ENCODE data around the gene GRHPR.

The GRHPR gene

DNA sequence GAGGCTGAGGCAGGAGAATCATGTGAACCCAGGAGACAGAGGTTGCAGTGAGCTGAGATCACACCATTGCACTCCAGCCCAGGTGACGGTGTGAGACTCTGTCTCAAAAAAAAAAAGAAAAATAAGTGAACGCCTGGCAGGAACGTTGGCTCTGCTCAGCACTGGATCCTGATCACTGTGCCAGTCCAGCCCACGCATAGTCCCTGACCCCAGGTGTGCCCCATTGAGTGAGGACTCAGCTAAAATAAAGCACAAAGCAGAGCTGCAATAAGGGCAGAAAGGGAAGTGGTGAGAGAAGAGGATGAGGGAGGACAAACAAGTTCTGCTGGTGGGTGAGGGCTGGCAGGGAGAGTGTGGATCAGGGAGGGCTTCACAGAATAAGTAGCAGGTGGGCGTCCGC is 4.3 kb downstream of the GRHPR start:
- no peak overlapping the region for H3K27ac ChIP-seq (ENCODE audit: insufficient read depth in 1 of 2, low read depth in 1 of 2, low read length in 2 of 2, poor library complexity in 1 of 2, severe bottlenecking in 2 of 2)
- WGBS (ENCODE audit: insufficient coverage), result 87% methylated on average over 6 of the region's 6 CpGs
- no peaks in the 10 kb centered on the region for H3K27me3 ChIP-seq (replicated peaks in 2 of 5; ENCODE audit: control insufficient read depth in 4 of 5, insufficient read depth in 5 of 5, low read length in 4 of 5)
- H3K9me3 ChIP-seq (ENCODE audit: control extremely low read depth in 1 of 5, control insufficient read depth in 4 of 5, insufficient read depth in 2 of 5, low read depth in 1 of 5, low read length in 4 of 5), result no peaks in the 10 kb centered on the region
- H3K36me3 ChIP-seq (ENCODE audit: control insufficient read depth in 4 of 4, insufficient read depth in 4 of 4, low read length in 3 of 4), result peaks cover 7 to 77% (median 50%) of the 10 kb centered on the region in 4 experiments
- POLR2A ChIA-PET, result no interaction called here
- no peak overlapping the region for H3K4me3 ChIP-seq (ENCODE audit: control insufficient read depth in 1 of 7, extremely low read depth in 1 of 7, insufficient read depth in 4 of 7, low read depth in 2 of 7, low read length in 6 of 7)
- CTCF ChIA-PET, result interaction anchor here (1.2 kb wide), 1 partner anchor 12 kb away, joined by 4 read pairs; no protein-coding TSS in a partner anchor
- DNase-seq, result no peak
- H3K4me1 ChIP-seq (ENCODE audit: control extremely low read depth in 1 of 4, control insufficient read depth in 4 of 4, insufficient read depth in 4 of 4, low read length in 3 of 4), result peaks cover 0 to 28% (median 21%) of the 10 kb centered on the region in 4 experiments

DNA sequence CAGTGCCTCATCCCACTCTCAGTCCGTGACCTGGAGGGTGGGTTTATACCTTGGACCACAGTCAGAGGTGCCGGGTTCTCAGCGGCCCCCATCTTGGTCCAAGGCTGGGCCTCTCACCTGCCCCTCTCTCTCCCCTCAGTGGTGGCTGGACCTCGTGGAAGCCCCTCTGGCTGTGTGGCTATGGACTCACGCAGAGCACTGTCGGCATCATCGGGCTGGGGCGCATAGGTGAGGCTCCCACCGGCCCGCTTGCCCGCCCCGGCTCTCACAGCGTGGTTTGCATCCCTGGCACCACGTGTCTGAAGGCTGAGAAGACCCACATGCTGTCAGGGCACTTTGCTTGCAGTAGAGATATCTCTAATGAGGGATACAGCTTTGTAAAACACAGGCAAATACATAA is 5.8 kb downstream of the GRHPR start:
- H3K9me3 ChIP-seq (ENCODE audit: control extremely low read depth in 1 of 5, control insufficient read depth in 4 of 5, insufficient read depth in 2 of 5, low read depth in 1 of 5, low read length in 4 of 5), result no peaks in the 10 kb centered on the region
- POLR2A ChIA-PET, result no interaction called here
- H3K36me3 ChIP-seq (ENCODE audit: control insufficient read depth in 4 of 4, insufficient read depth in 4 of 4, low read length in 3 of 4), result peaks cover 7 to 81% (median 56%) of the 10 kb centered on the region in 4 experiments
- no peak overlapping the region for H3K27ac ChIP-seq (ENCODE audit: insufficient read depth in 1 of 2, low read depth in 1 of 2, low read length in 2 of 2, poor library complexity in 1 of 2, severe bottlenecking in 2 of 2)
- H3K4me1 ChIP-seq (ENCODE audit: control extremely low read depth in 1 of 4, control insufficient read depth in 4 of 4, insufficient read depth in 4 of 4, low read length in 3 of 4), result peaks cover 0 to 34% (median 16%) of the 10 kb centered on the region in 4 experiments
- CTCF ChIA-PET, result interaction anchor here (1.0 kb wide), 1 partner anchor 13 kb away, joined by 3 read pairs; no protein-coding TSS in a partner anchor
- no peak for DNase-seq
- H3K27me3 ChIP-seq (replicated peaks in 2 of 5; ENCODE audit: control insufficient read depth in 4 of 5, insufficient read depth in 5 of 5, low read length in 4 of 5), result no peaks in the 10 kb centered on the region
- WGBS (ENCODE audit: insufficient coverage), result 100% methylated on average over 6 of the region's 14 CpGs
- no peak overlapping the region for H3K4me3 ChIP-seq (ENCODE audit: control insufficient read depth in 1 of 7, extremely low read depth in 1 of 7, insufficient read depth in 4 of 7, low read depth in 2 of 7, low read length in 6 of 7)

DNA sequence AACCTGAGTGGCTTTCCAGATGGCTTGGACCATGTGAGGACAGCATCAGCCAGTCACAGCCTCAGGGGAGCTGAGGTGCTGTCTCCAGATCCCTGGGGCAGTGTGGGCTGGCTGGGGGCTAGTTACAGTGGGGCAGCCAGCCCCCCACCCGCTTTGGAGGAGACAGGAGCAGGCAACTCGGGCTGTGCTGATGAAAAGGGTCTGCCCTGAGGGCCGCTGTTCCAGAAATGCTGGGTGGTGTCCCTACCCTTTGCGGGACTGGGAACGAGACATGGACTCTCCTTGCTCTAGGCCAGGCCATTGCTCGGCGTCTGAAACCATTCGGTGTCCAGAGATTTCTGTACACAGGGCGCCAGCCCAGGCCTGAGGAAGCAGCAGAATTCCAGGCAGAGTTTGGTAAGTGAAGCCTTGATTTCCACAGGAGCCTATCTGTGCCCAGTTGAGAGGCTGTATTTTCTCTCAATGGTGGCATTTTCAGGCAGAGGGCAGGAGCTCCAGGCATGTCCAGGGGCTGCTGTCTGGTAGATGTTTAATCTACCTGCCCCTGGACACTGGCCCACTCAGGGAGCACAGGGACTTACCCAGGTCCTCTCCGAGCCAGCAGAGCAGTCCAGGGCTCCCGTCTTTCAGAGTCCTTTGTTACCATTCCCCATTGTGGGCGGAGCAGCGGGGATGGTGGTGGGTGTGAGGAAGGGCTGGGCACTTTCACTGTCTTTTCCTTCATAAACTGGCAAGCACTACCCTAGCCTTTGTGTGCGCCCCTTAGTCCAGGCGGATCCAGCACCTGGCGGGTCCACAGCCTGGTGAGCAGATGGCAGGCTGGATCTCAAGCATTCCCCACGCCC is 7.2 kb downstream of the GRHPR start:
- H3K36me3 ChIP-seq (ENCODE audit: control insufficient read depth in 4 of 4, insufficient read depth in 4 of 4, low read length in 3 of 4), result peaks cover 10 to 85% (median 61%) of the 10 kb centered on the region in 4 experiments
- H3K27me3 ChIP-seq (replicated peaks in 2 of 5; ENCODE audit: control insufficient read depth in 4 of 5, insufficient read depth in 5 of 5, low read length in 4 of 5), result no peaks in the 10 kb centered on the region
- WGBS (ENCODE audit: insufficient coverage), result 97% methylated on average over 13 of the region's 17 CpGs
- H3K9me3 ChIP-seq (ENCODE audit: control extremely low read depth in 1 of 5, control insufficient read depth in 4 of 5, insufficient read depth in 2 of 5, low read depth in 1 of 5, low read length in 4 of 5), result no peaks in the 10 kb centered on the region
- H3K4me1 ChIP-seq (ENCODE audit: control extremely low read depth in 1 of 4, control insufficient read depth in 4 of 4, insufficient read depth in 4 of 4, low read length in 3 of 4), result peaks cover 0 to 26% (median 6%) of the 10 kb centered on the region in 4 experiments
- POLR2A ChIA-PET, result no interaction called here
- H3K4me3 ChIP-seq (ENCODE audit: control insufficient read depth in 1 of 7, extremely low read depth in 1 of 7, insufficient read depth in 4 of 7, low read depth in 2 of 7, low read length in 6 of 7), result no peak overlapping the region
- no peak for DNase-seq
- no peak overlapping the region for H3K27ac ChIP-seq (ENCODE audit: insufficient read depth in 1 of 2, low read depth in 1 of 2, low read length in 2 of 2, poor library complexity in 1 of 2, severe bottlenecking in 2 of 2)
- CTCF ChIA-PET, result interaction anchor here (1.0 kb wide), 1 partner anchor 14 kb away, joined by 3 read pairs; no protein-coding TSS in a partner anchor

DNA sequence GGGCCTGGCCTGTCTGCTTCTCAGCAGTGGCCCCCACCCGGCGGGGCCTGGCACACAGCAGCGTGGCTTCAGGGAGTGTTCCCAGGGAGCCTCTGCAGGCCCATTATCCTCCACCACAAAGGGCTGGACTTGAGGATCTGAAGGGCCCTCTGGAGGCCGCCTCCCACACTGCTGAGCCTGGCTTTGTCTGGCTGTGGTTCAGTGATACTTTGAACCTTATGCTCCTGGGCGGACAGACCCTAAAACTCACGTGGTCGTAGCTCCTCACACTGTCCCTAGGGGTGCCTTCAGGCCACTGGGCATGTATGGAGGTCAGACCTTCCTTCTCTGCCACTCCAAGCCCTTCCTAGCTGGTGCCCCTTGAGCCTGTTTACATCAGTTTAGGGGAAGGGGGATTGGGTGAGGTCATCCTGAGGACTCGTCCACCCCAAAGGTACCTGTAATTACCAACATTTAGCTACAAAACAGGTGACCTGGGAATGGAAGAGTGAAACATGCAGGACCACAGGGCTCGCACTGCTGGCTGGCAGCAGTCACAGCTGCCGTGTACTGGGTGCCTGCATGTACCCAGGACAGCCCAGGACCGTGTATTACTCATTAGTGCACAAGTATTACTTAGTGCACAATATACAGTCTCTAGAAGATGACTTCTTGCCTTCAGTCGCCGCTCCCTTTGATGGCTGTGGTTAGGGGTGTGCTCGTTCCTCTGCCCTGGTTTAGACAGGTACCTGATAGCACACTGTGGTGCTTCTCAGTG is 8.5 kb downstream of the GRHPR start:
- no peak for DNase-seq
- no peak overlapping the region for H3K27ac ChIP-seq (ENCODE audit: insufficient read depth in 1 of 2, low read depth in 1 of 2, low read length in 2 of 2, poor library complexity in 1 of 2, severe bottlenecking in 2 of 2)
- ChIA-PET CTCF (interaction anchor here (1.0 kb wide), 1 partner anchor 17 kb away, joined by 3 read pairs; no protein-coding TSS in a partner anchor), POLR2A (no interaction called here)
- H3K9me3 ChIP-seq (ENCODE audit: control extremely low read depth in 1 of 5, control insufficient read depth in 4 of 5, insufficient read depth in 2 of 5, low read depth in 1 of 5, low read length in 4 of 5), result no peaks in the 10 kb centered on the region
- H3K27me3 ChIP-seq (replicated peaks in 2 of 5; ENCODE audit: control insufficient read depth in 4 of 5, insufficient read depth in 5 of 5, low read length in 4 of 5), result no peaks in the 10 kb centered on the region
- H3K4me1 ChIP-seq (ENCODE audit: control extremely low read depth in 1 of 4, control insufficient read depth in 4 of 4, insufficient read depth in 4 of 4, low read length in 3 of 4), result peaks cover 0 to 23% (median 6%) of the 10 kb centered on the region in 4 experiments
- H3K36me3 ChIP-seq (ENCODE audit: control insufficient read depth in 4 of 4, insufficient read depth in 4 of 4, low read length in 3 of 4), result peaks cover 11 to 85% (median 59%) of the 10 kb centered on the region in 4 experiments
- H3K4me3 ChIP-seq (ENCODE audit: control insufficient read depth in 1 of 7, extremely low read depth in 1 of 7, insufficient read depth in 4 of 7, low read depth in 2 of 7, low read length in 6 of 7), result no peak overlapping the region
- WGBS (ENCODE audit: insufficient coverage), result 100% methylated on average over 8 of the region's 14 CpGs

DNA sequence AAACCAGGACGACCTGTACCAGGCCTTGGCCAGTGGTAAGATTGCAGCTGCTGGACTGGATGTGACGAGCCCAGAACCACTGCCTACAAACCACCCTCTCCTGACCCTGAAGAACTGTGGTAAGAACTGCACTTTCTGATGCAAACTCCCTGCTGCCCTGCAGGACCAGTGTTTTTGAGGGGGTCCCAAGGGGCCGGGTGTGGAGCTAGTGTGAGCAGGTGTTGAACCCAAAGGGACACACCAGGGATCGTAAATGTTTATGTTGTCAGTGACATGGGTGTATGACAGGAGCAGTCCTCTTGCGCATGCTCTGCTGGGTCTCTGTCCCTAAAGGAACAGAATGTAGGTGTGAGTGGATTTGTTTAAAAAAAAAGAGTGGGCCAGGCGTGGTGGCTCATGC is 9.5 kb downstream of the GRHPR start:
- no peak overlapping the region for H3K4me3 ChIP-seq (ENCODE audit: control insufficient read depth in 1 of 7, extremely low read depth in 1 of 7, insufficient read depth in 4 of 7, low read depth in 2 of 7, low read length in 6 of 7)
- 93% methylated on average over 5 of the region's 6 CpGs for WGBS (ENCODE audit: insufficient coverage)
- no peak overlapping the region for H3K27ac ChIP-seq (ENCODE audit: insufficient read depth in 1 of 2, low read depth in 1 of 2, low read length in 2 of 2, poor library complexity in 1 of 2, severe bottlenecking in 2 of 2)
- no peak for DNase-seq
- H3K27me3 ChIP-seq (replicated peaks in 2 of 5; ENCODE audit: control insufficient read depth in 4 of 5, insufficient read depth in 5 of 5, low read length in 4 of 5), result no peaks in the 10 kb centered on the region
- ChIA-PET CTCF (interaction anchor here (1.0 kb wide), 1 partner anchor 21 kb away, joined by 3 read pairs; no protein-coding TSS in a partner anchor), POLR2A (interaction anchor here (0.6 kb wide), 1 partner anchor 1087 kb away, joined by 3 read pairs; no protein-coding TSS in a partner anchor)
- peaks cover 11 to 87% (median 60%) of the 10 kb centered on the region in 4 experiments for H3K36me3 ChIP-seq (ENCODE audit: control insufficient read depth in 4 of 4, insufficient read depth in 4 of 4, low read length in 3 of 4)
- H3K4me1 ChIP-seq (ENCODE audit: control extremely low read depth in 1 of 4, control insufficient read depth in 4 of 4, insufficient read depth in 4 of 4, low read length in 3 of 4), result peaks cover 0 to 19% (median 6%) of the 10 kb centered on the region in 4 experiments
- H3K9me3 ChIP-seq (ENCODE audit: control extremely low read depth in 1 of 5, control insufficient read depth in 4 of 5, insufficient read depth in 2 of 5, low read depth in 1 of 5, low read length in 4 of 5), result no peaks in the 10 kb centered on the region

DNA sequence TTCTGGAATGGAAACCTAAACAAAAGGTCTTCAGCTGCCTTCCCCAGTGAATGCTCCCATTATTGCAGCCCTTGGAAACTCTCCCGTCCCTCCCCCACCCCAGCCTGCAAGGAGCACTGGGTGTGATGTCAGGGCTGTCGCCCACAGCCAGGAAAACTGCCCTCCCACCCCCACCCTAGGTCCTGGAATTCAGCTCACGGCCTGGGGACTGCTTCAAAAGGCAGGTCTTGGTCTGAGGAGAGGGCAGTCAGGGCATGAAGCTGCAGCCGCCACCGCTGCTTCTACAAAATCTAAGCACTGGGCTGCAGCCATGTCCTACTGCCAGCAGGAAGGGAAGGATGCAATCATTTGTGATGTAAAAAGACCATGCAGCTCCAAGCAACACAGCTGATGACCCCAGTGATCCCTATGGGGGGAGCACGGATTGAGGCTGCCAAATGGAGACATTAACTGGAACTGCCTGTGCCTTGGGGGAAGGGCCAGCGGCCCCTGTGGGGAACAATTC is 11.4 kb downstream of the GRHPR start:
- ChIA-PET POLR2A (no interaction called here), CTCF (interaction anchor here (0.7 to 1.3 kb wide), 4 partner anchors 9 to 20 kb away, joined by 3 read pairs; no protein-coding TSS in a partner anchor)
- WGBS (ENCODE audit: insufficient coverage), result 100% methylated on average over 5 of the region's 7 CpGs
- Histone ChIP-seq H3K27ac (ENCODE audit: insufficient read depth in 1 of 2, low read depth in 1 of 2, low read length in 2 of 2, poor library complexity in 1 of 2, severe bottlenecking in 2 of 2) (no peak overlapping the region), H3K27me3 (replicated peaks in 2 of 5; ENCODE audit: control insufficient read depth in 4 of 5, insufficient read depth in 5 of 5, low read length in 4 of 5) (no peaks in the 10 kb centered on the region), H3K4me1 (ENCODE audit: control extremely low read depth in 1 of 4, control insufficient read depth in 4 of 4, insufficient read depth in 4 of 4, low read length in 3 of 4) (peaks cover 0 to 17% (median 6%) of the 10 kb centered on the region in 4 experiments), H3K9me3 (ENCODE audit: control extremely low read depth in 1 of 5, control insufficient read depth in 4 of 5, insufficient read depth in 2 of 5, low read depth in 1 of 5, low read length in 4 of 5) (no peaks in the 10 kb centered on the region), H3K36me3 (ENCODE audit: control insufficient read depth in 4 of 4, insufficient read depth in 4 of 4, low read length in 3 of 4) (peaks cover 9 to 87% (median 60%) of the 10 kb centered on the region in 4 experiments), H3K4me3 (ENCODE audit: control insufficient read depth in 1 of 7, extremely low read depth in 1 of 7, insufficient read depth in 4 of 7, low read depth in 2 of 7, low read length in 6 of 7) (no peak overlapping the region)
- no peak for DNase-seq
